Measurements from ENCODE around the gene JPH2.

- TF ChIP-seq CTCF (IDR thresholded peaks at IDR 0.05): no peak
- no peak for TF ChIP-seq CREB1 (CRISPR knock-in tag; IDR thresholded peaks at IDR 0.05)
Measured at GRCh38 chr20:44141873-44142272, 45.1 kb downstream of the JPH2 start.

Data from WTC11 (cell line).